HG02763 (cell line): ENCODE results near the gene ABCC12.
"Not testable (repeated sequence)": the region's sequence is repeated elsewhere in the genome, so short reads cannot be mapped to it uniquely, and the experiment has no call there.

Experiments
- ATAC-seq: cut with Tn5 transposase; IDR thresholded peaks from one replicate; pipeline ENCODE4 v1.9.1; 2021; ENCODE audit warnings: mild to moderate bottlenecking, moderate library complexity; ENCODE audit not compliant: unreplicated experiment

Gene ABCC12

DNA sequence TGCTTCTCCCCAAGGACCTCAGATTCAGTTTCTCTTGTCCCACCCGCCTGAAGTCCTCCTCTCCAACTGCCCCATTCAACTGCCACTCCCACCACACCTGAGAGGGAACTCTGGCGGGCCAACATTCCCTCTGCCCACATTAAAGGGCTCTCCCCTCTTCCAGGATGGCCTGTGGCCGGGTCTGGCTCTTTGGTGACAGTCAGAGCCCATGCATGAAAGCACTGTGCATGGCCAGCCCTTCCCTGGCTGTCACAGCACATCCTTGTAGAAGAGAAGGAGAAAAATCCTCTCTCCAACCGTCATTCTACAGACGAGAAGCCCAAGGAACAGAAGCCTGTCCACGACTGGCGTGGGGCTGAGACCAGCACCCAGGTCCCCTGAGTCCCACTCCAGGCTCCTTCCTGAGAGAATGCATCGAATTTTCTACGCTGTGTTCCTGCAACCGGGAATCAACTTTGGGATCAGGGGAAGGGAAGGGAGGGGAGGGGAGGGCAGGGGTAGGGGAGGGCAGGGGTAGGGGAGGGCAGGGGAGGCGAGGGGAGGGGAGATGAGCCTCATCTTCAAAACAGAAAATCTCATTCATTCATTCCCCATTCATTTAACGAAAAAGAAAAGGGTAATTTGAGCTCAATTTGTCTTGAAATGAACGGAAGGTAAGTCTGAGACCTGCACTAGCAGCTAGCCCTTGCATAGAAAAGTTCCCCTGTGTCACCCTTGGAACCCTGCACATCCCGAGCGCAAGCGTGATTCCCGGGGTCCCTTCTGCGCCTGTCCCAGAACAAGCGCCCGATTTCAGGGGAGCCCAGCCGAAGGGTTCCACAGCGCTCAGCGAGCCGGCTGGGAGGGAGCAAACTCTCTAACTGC is at the start of gene ABCC12:
TSS of gene ABCC12 (minus strand) at position 68 of the 864 bp plus-strand sequence. CDS start 9,569 bp downstream, outside the sequence.
- ATAC-seq: no peak

DNA sequence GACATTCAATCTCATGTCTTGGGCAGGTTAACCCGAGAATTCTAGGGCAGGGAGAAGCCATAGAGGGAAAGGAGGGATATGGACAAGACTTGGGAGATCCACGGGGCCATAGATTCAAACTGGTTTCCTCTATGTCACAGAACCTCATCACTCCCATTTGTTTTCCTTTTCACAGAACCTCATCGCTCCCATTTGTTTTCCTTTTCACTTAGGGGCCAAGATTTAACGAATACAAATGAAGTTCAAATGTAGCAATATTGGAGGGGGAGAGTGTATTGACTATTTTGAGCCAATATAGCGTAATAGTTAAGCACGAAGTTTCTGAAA is 49.0 kb upstream of the ABCC12 start:
- ATAC-seq: no peak

DNA sequence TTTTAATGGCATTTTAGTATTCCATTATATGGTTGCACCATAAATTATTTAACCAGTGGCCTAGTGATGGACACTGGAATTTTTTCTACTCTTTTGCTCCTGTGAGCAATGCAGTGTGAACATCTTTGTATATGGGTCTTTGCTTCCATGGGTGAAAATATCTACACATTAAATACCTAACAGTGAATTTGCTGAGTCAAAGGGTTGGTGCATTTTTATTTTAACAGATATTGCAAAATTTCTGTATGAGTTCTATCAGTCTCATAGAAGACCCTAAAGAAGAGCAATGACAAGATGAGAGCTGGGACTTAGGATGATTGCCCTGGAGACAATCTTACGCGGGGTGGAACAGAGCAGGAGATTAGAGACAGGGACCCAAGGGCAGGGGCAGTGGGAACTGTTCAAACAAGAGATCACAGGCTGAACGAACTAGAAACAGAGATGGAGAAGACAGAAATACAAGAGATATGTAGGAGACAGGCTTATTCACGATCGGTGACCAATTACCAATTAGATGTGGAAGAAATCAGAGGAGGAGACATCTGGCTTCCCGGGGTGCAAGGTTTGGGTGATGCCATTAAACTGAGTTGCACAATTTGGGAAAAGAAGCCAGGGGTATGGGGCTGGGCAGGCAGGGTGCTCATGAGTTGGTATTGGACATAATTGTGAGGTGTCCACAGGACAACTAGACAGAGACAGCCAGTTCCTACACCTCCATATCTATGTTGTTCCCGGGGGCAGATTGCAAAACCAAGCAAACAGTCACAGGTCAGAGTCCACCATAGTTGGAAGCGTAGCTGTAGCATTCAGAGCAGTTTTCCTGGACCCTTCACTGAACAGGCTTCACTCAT is 48.4 kb upstream of the ABCC12 start:
- ATAC-seq: no peak

DNA sequence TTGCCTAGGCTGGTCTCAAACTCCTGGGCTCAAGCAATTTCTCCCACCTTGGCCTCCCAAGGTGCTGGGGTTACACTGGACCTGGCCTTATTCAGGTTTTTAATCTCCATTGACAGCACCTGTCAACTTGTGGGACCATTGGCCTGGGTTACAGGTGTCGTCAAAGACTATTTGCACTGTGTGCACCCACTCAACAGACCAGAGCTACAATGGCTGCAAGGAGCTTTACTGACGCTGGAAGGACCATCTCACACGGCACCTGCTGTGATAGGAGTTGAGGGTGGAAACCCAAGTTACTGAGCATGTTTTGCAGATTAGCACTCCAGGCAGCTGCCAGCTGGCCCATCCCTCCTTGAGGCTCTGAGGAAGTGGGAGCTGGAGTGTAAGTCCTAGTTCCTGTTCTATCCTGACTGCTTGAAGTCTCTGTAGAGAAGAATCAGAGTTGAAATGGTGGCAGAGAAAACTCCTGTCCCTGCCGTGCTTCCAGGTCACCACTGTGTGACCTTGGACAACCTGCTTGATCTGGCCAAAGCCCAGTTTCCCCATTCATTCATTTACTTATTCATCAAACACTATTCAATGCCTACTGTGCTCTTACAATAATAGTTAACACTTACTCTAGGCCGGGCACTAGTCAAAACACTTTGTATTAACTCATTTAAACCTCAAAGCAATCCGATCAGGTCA is 45.9 kb upstream of the ABCC12 start:
- ATAC-seq: no peak

DNA sequence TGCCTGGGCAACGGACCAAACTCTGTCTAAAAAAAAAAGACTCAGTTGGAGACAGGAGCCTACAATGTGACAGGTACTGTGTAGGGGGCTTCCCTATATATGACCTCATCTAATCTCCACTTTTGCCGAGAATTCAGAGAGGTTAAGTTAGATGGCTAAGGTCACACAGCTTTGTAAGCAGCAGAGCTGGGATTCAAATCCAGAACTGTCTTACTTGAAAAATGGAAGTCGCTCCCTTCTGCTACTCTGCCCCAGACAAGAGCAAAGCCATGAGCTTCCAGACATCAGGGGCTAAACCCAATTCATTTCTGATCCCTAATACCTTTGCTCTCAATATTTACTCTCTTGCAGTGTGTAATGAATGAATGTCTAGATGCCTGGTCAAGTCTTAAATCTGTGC is 41.5 kb upstream of the ABCC12 start:
- no peak for ATAC-seq

DNA sequence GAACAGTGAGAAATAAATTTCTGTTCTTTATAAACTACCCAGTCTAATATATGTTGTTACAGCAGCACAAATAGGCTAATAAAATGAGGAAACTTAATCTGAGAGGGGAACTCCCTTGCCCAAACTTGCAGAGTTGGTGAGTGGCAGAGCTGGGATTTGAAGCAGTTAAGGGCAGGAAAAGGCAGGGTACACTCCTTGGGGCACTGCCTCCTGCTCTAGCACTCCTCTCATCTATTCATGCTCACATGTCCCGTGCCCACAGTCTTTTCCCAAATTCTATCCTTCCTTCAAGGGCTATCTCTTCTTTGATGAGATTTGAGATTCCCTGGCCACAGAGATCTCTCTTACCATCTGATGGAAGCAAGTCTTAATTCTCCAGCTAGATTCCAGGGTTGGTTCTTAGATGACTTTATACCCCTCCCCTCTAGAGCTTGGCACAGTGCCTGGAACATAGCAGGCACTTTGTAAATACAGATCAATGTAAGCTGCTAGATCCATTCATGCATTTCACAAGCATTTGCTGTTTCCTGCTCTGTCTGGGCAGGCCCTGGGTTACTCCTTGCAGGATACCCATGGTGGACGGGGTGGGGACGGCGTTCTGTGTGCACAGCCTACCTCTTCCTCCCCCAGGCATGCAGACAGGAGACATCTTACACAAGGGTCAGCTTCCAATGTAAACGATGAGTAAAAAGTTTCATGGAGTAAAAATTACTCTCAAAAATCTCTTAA is 39.2 kb upstream of the ABCC12 start:
- ATAC-seq: no peak

DNA sequence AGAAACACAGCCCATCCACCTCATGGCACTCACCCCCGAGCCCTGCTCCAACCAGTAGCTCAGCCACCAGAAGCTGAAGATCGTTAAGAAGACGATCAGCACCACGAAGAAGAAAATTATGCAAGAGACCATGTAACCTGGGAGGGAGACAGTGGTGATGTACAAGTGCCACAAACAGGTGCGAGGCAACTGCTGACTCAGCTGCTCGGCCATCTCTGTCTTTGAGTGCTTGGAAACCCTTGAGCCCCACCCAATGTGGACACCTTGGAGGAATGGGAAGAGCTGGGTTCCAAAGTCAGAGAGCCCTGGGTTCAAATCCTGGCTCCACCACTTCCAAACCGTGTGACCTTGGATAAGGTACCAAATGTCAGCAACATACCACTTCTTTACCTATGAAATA is 38.1 kb upstream of the ABCC12 start:
- ATAC-seq: no peak

DNA sequence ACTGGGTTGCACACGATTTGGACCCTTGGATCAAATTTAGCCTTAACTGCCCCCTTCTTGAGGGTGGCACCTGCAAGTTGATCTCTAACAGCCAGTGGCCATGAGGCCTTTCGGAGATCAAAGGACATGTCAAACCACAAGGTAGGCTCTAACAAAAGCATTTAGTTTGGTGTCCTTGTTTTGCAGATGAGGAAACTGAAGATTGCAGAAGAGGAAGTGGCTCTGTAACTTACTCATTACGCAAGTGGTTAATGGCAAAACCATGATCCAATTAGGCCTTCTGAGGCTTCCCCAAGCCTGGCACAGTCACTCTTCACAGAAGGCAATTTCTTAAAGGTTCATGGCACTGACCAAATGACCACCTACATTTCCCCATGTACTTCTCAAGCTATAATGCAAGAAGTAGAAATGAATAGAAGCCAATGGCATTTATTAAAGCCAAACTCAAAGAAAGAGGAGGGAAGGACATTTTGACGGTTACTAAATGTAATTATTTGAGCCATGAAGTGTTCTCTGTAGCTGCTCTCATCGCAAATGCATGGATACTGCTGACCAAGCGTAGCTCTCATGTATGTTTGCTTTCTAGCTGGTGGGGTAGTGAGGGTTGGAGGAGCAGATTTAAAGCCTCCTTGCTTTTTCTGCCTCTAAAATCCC is 32.8 kb upstream of the ABCC12 start:
- peak; percentile 80 for ATAC-seq

DNA sequence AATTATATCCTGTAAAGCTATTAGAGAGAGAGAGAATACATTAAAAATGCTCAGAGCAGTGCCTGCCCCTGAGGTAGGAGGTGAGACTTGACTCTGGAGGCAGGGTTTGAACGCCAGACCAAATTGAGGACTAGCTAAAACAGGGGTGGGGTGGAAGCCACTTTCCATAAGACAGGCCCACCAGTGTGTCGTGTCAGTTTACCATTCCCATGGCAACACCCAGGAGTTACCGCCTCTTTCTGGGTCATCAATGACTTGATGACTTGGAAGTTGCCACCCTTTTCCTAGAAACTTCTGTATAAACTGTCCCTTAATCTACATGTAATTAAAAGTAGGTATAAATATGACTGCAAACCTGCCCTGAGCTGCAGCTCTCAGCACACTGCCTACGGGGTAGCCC is 32.0 kb upstream of the ABCC12 start:
- ATAC-seq: no peak

DNA sequence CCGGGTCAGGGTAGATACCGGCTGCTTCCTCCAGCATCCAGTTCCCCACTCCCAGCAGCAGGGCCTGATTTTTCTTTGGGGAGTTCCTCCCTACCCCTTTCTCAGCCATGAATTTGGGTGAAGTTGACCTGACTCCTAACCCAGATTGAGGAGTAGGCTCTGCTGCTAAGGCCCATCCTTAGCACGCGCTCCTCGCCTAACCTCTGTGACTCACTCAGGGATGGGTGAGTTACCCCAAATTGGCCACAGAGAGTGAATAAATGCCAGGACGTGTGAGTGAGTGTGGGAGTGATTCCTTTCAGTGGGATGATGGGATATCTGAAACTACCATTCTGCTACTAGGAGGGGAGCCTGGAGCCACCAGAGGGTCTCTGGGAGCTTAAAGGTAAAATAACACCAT is 28.9 kb upstream of the ABCC12 start:
- ATAC-seq: no peak

DNA sequence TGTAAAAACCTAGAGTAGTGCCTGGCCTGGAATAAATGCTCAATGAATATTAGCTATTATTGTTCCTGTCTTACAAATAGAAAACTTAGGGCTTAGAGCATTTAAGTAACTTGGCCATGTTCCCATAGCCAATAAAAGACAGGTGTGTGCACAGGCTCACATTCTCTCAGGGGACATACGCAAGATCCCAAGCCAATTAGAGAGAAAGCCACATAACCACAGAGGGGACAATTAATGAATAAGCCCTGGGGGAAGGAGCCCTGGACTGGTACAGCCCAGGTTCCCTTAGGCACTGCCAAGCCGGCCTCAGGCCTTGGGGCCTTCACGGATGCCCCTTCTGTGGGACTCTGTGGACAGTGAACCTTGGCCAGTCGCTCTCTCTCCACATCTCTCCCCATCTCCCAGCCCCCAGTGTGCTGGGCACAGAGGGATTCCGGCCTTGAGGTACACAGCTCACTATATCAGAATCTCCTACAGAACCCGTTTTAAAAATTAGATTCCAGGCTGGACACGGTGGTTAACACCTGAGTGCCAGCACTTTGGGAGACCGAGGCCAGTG is 27.3 kb upstream of the ABCC12 start:
- ATAC-seq: no peak

DNA sequence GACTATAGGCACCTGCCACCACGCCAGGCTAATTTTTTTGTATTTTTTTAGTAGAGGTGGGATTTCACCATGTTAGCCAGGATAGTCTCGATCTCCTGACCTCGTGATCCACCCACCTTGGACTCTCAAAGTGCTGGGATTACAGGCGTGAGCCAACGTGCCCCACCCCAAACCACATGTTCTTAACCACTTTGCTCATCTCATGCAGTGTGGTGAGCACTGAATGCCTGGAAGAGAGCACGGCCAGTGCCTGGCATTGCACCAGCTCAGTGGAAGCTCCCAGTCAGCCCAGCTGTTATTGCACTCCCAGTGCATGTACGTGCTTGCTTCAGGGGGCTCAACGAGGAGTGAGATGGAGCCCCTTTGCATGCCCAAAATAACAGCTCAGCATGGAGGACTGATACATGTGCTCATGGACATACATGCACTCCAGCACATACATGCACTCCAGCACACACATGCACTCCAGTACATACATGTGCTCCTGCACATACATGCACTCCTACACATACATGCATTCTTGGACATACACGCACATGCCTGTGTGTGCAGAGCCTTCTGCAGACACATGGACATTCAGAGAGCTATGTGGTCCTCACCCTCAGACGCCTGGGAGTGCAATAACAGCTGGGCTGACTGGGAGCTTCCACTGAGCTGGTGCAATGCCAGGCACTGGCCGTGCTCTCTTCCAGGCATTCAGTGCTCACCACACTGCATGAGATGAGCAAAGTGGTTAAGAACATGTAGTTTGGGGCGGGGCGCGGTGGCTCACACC is 26.1 kb upstream of the ABCC12 start:
- ATAC-seq: not testable (repeated sequence)

DNA sequence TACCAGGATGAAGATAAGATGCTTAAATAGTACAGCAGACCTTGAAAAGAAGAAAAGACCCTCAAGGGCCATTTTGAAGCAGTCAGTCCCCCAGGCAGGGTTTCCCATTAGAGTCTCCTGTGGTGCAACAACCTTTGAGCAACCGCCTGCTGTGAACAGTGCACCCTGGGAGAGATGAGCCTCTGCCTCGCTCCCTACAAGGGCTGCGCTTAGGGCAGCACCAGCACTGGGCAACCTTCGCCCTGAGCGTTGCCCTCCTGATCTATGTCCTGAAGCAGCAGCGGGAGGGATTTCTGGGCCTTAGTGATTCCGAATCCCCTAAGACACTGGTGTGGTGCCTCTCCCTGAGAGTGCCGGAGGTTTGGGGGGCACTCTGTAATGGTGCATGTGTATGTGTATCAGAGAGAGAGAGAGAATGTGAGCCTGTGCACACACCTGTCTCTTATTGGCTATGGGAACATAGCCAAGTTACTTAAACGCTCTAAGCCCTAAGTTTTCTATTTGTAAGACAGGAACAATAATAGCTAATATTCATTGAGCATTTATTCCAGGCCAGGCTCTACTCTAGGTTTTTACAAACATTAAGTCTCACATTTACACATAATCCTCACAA is 25.2 kb upstream of the ABCC12 start:
- no peak for ATAC-seq

DNA sequence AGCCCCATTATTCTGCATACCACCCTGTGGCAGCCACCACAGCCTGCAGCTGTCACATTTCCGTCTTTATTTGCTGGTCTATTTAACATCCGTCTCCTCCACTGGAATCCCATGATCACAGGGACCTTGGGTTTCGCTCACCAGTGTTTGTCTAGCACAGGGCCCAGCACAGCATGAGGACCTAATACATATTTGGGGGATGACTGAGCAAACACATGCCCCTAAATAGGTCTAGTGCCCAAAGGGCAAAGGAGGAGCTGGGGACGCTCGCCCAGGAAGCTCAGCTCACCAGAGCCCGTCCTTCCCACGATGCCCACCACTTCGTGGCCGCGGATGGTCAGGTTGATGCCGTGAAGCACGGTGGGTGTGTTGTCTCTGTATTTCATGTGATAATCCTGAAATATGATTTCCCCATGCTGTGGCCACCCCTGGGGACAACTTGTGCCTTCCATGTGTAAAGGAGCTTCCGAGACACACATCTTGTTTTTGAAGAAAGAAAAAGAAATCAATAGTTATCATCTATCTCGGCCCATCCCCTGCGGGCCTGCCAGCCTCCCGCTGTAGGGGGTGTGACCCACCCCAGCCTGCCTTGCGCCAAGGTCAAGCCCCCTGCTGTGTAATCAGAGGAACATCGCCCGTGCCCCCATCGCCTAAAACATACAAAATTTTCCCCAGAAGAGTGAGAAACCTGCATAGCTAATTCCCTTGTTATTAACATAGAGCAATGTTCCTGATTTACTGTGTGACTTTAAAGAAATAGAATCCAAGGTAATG is 21.0 kb upstream of the ABCC12 start:
- ATAC-seq: no peak

DNA sequence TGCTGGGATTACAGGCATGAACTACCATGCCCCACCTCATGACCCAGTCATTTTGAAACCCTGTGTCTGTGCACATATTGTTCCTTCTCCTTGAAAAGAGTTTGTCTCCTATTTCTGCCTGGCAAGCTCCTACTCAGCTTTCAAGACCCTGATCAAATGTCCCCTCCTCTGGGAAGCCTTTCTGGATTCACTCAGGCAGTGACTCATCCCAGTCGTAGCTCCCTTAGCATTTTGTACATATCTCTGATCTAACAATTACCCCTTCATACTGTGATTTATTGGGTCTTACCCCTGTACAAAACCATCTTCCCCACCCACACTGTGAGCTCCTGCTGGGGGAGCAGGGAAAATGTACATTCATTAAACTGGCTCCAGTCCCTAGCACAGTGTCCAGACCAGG is 18.1 kb upstream of the ABCC12 start:
- ATAC-seq: no peak

DNA sequence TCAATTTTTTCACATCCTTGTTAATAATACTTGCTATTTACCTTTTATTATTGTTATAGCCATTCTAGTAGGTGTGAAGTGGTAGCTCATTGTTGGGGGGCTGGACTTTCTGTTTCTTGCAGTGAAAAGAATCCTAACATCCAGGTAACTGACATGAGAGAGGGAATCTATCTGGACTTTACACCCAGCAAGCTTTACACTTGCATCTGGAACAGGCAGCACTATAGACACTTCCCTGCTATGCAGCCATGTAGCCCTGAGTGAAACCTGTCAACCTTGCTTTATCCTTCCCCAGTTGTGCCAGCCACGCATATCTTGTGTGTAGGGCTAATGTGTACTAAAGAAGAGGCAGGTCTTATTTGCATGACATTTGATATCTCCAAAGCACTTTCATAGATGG is 16.9 kb upstream of the ABCC12 start:
- ATAC-seq: no peak

DNA sequence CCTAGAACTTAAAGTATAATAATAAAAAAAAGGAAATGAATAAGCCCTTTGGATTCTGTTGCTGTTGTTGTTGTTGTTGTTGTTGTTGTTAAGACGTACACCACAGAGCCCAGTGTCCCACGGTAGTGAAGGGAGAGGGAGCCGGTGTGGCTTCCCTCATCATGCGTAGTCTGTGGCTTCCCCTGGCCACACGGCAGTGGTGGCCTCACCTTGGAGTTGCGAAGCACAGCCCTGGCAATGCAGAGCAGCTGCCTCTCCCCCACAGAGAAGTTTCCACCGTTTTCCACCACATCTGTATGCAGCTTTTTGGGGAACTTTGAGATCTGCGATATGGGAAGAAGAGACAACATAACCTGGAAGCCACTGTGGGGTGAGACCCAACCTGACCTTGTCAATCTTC is 14.1 kb upstream of the ABCC12 start:
- ATAC-seq: no peak

DNA sequence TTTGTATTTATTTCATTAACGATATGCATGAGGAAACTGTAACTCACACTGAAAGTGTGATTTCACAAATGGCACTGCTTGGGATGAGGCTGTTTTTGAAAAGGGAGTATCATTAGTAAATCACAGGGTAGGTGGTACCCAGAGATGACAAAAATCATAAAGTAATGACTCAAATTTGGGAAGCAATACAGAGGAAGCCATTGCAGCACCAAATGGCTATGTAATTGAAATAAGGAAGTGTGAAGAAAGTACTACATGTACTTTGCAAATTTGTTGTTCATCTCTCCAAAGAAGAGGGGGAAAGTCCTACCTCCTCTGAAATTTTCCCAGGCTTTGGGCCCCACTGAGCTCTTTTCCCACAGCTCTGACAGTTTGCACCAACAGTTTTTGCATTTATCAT is 12.3 kb upstream of the ABCC12 start:
- no peak for ATAC-seq
